Spleen (tissue), 7 donors: ENCODE data around the gene LRIG3.

ENCODE experiments used
- POLR2A ChIP-seq, 3 donors: fragments of 450-650 bp; IDR thresholded peaks; one replicate each; pipeline ENCODE4 v1.5.1; 2017; ENCODE audit warnings: antibody characterized with exemption in 3 of 3, mild to moderate bottlenecking in 1 of 3
- POLR2AphosphoS5 ChIP-seq, 3 donors: sonication (generic); formaldehyde crosslinking; IDR thresholded peaks; one replicate each; pipeline ENCODE4 v1.5.1; 2017; ENCODE audit warnings: antibody characterized with exemption in 3 of 3
- TF ChIP-seq, protein P1 (sequence below), 11 experiments: fragments of 200-600 bp in 7 of 11; fragments of 450-650 bp in 4 of 11; sonication (generic) in 4 of 11; IDR thresholded peaks in 8 of 11; conservative IDR thresholded peaks in 3 of 11; 1 replicate in 7 of 11; 2 replicates in 4 of 11; pipeline versions ENCODE4 v1.4.0 to v1.8.0; 2016 to 2021; ENCODE audit warnings: antibody characterized with exemption in 11 of 11, inconsistent platforms in 4 of 11, mild to moderate bottlenecking in 1 of 11
- donor health status: DM: no; HTN: no; CAD: no; lungs with moderate emphysema.
- donor health status: DM: no; HTN: no; CAD: no.
- donor health status: DM: no; HTN: no; CAD: no.

DNA sequence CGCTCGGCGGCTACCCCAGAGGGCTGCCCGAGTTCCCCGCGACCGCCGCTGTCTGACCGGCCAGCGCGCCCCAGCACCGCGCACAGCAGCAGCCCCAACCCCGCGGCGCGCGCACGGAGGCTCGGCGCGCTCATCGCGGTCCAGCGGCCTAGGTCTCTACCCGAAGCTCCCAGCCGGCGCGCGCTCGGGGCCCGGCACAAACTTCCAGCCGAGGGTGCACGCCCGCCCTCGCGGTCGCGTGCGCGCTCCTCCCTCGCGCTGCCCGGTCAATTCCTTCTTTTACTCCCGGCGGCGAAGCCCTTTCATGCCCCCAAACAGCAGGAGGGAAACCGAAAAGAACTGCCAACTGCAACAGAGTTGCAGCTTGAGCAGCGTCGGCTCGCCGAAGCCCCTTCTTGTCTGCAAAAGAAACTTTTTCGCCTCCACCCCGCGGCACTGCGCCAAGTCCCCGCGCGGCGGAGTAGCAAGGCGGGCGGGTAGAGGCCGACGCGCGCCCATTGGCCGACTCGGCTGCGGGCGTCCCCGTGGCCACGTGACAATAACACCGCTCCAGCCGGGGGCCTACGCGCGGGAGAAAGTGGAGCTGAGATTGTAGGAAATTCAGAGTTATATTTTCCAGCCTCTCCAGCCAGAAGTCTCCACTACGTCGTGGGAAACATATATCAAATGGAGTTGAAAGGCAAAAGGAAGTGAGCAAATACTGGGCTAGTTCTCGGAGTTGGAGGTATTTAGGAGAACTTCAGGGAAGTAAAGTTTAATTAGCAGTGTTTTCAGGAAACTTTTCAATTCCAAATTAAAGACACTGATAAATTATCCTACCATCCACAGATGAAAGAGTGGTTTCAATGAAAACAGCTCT is at the start of gene LRIG3:
- peak in 1 of 3 donors; percentile 31 for TF ChIP-seq POLR2A (IDR thresholded peaks at IDR 0.05)
- TF ChIP-seq, protein P1, sequence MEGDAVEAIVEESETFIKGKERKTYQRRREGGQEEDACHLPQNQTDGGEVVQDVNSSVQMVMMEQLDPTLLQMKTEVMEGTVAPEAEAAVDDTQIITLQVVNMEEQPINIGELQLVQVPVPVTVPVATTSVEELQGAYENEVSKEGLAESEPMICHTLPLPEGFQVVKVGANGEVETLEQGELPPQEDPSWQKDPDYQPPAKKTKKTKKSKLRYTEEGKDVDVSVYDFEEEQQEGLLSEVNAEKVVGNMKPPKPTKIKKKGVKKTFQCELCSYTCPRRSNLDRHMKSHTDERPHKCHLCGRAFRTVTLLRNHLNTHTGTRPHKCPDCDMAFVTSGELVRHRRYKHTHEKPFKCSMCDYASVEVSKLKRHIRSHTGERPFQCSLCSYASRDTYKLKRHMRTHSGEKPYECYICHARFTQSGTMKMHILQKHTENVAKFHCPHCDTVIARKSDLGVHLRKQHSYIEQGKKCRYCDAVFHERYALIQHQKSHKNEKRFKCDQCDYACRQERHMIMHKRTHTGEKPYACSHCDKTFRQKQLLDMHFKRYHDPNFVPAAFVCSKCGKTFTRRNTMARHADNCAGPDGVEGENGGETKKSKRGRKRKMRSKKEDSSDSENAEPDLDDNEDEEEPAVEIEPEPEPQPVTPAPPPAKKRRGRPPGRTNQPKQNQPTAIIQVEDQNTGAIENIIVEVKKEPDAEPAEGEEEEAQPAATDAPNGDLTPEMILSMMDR (IDR thresholded peaks at IDR 0.05 in 8 of 11, conservative IDR thresholded peaks at IDR 0.05 in 3 of 11): peak in 2 of 11 experiments; percentile 14 to 32
- TF ChIP-seq POLR2AphosphoS5 (IDR thresholded peaks at IDR 0.05): peak; percentile 54 to 89 (median 84)
